Endodermal cell (in vitro differentiated cells): ENCODE results near the gene SETD7. TPM values are rescaled to one million over a fixed set of nuclear protein-coding genes. Genes with fewer than 3 reads are reported as not detected.
"Not testable (repeated sequence)": the region's sequence is repeated elsewhere in the genome, so short reads cannot be mapped to it uniquely, and the experiment has no call there.

Experiments used
- DNase-seq: peaks from one replicate; pipeline ENCODE4 v3.0.0-alpha.2; 2017
- H3K27ac ChIP-seq: 2 replicates; pipeline ENCODE4 v1.5.1; 2013; ENCODE audit warnings: mild to moderate bottlenecking, low read depth, low read length, moderate library complexity
- H3K27me3 ChIP-seq: 2 replicates; pipeline ENCODE4 v1.6.1; 2013; ENCODE audit warnings: mild to moderate bottlenecking, low read length, moderate library complexity; ENCODE audit not compliant: insufficient read depth, control insufficient read depth, poor library complexity, severe bottlenecking
- H3K36me3 ChIP-seq: 2 replicates; pipeline ENCODE4 v1.7.0; 2013; ENCODE audit warnings: mild to moderate bottlenecking, low read length, moderate library complexity; ENCODE audit not compliant: control insufficient read depth, insufficient read depth
- H3K4me1 ChIP-seq: one replicate; pipeline ENCODE4 v1.7.0; 2013; ENCODE audit warnings: low read length; ENCODE audit not compliant: control insufficient read depth, insufficient read depth
- H3K4me3 ChIP-seq: 2 replicates; pipeline ENCODE4 v1.5.1; 2013; ENCODE audit warnings: mild to moderate bottlenecking, low read length, moderate library complexity
- H3K9ac ChIP-seq: 2 replicates; pipeline ENCODE4 v1.6.1; 2013; ENCODE audit warnings: mild to moderate bottlenecking, low read length, moderate library complexity; ENCODE audit not compliant: poor library complexity, severe bottlenecking; ENCODE audit errors: extremely low read depth
- H3K9me3 ChIP-seq: 2 replicates; pipeline ENCODE4 v1.6.1; 2013; ENCODE audit warnings: mild to moderate bottlenecking, low read length, moderate library complexity; ENCODE audit not compliant: control insufficient read depth
- H3K27ac Mint-ChIP-seq: 2 replicates; pipeline ENCODE4 v1.8.0; 2020; ENCODE audit warnings: mixed read lengths
- H3K27me3 Mint-ChIP-seq: 2 replicates; pipeline ENCODE4 v1.8.0; 2021; ENCODE audit warnings: mild to moderate bottlenecking, mixed read lengths; ENCODE audit not compliant: insufficient read depth
- H3K36me3 Mint-ChIP-seq: 2 replicates; pipeline ENCODE4 v1.8.0; 2020; ENCODE audit warnings: low read depth, mixed read lengths
- H3K4me1 Mint-ChIP-seq: 2 replicates; pipeline ENCODE4 v1.8.0; 2020; ENCODE audit warnings: mixed read lengths
- H3K4me3 Mint-ChIP-seq: 2 replicates; pipeline ENCODE4 v1.8.0; 2020; ENCODE audit warnings: mild to moderate bottlenecking, moderate library complexity, mixed read lengths
- H3K9me3 Mint-ChIP-seq: 2 replicates; pipeline ENCODE4 v1.8.0; 2020; ENCODE audit warnings: mild to moderate bottlenecking, mixed read lengths
- CTCF ChIP-seq: fragments of 200-600 bp; sonication (generic); conservative IDR thresholded peaks from 2 replicates; pipeline ENCODE4 v1.5.0; 2021; ENCODE audit warnings: antibody characterized with exemption, mild to moderate bottlenecking
- WGBS, 2 experiments: methylation state at CpG; one replicate each; pipeline versions ENCODE4 v1.1.5 to v1.1.7; 2013; ENCODE audit warnings: missing lambda C conversion rate in 2 of 2, mixed read lengths in 1 of 2; ENCODE audit not compliant: insufficient coverage in 1 of 2, insufficient read length in 1 of 2; 5-methylcytosine and 5-hydroxymethylcytosine counted together
- total RNA-seq, 2 donors: library from RNA; stranded (reverse); fragmentation: NEBNext Ultra II Directional in 1 of 2; extraction: Animal tissue kit (Norgen Biotek cat#: 25700) in 1 of 2; gene quantifications; 2 replicates in 1 of 2; 3 replicates in 1 of 2; pipeline ENCODE4 v1.2.1, GENCODE V29; 2021

SETD7 gene
- total RNA-seq, 2 donors from 2014 or later: 13.8 to 19.4 TPM

DNA sequence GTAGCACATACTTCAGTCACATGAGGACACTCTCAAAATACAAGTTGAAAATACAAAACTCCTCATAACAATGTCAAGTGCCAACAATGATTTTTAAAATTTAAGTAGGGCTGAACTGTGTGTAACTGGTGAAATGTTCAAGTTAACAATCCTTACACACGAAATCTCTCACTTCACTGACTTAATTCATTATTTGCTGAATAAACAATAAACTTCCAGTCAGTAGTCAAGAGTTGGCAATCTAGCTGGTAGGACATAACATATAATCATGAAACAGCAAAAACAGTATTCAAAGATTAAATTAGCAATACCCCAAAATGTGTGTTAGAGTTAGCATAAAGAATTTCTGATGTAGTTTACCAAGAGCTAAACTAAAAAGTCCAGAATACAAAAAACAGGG lies 104.0 kb downstream of the SETD7 start:
- Histone ChIP-seq H3K4me3 (peak overlapping the region; percentile 97), H3K9me3 (peaks cover 9% of the 10 kb centered on the region), H3K9ac (no peak overlapping the region), H3K27ac (no peak overlapping the region), H3K27me3 (no peaks in the 10 kb centered on the region), H3K4me1 (no peaks in the 10 kb centered on the region), H3K36me3 (peaks cover 14% of the 10 kb centered on the region)
- Mint-ChIP-seq H3K36me3 (peaks cover 27% of the 10 kb centered on the region), H3K4me3 (peak overlapping the region; percentile 91), H3K9me3 (peaks cover 3% of the 10 kb centered on the region), H3K27me3 (no peaks in the 10 kb centered on the region), H3K27ac (peak overlapping the region; percentile 99), H3K4me1 (peaks cover 30% of the 10 kb centered on the region)
- DNase-seq: no peak
- WGBS, 2 experiments: 85 to 86% methylated on average over 1 of the region's 1 CpG
- TF ChIP-seq CTCF: no peak

DNA sequence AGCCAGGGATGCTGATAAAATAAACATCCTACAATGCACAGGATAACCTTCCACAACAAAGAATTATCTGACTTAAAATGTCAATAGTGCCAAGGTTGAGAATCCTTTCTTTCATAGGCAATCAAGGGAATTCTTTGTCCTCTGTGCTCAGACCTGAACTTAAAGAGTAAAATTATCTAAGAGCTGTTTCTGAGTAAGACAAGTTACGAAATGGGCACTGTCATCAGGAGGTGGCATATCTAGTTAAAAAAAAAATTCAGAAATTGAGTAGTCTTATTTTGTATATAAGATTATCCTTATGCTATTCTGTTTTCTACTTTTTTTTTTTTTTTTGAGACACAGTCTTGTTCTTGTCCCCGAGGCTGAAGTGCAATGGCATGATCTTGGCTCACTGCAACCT lies 105.4 kb downstream of the SETD7 start:
- H3K4me3 ChIP-seq: no peak overlapping the region
- H3K9me3 ChIP-seq: peaks cover 9% of the 10 kb centered on the region
- Mint-ChIP-seq H3K27me3 (no peaks in the 10 kb centered on the region), H3K4me1 (peaks cover 16% of the 10 kb centered on the region), H3K4me3 (no peak overlapping the region), H3K9me3 (peaks cover 3% of the 10 kb centered on the region), H3K36me3 (peaks cover 27% of the 10 kb centered on the region), H3K27ac (no peak overlapping the region)
- H3K4me1 ChIP-seq: no peaks in the 10 kb centered on the region
- 86 to 100% methylated on average over 2 of the region's 2 CpGs for WGBS, 2 experiments
- TF ChIP-seq CTCF: no peak
- H3K27me3 ChIP-seq: no peaks in the 10 kb centered on the region
- H3K36me3 ChIP-seq: peaks cover 14% of the 10 kb centered on the region
- no peak for DNase-seq
- H3K9ac ChIP-seq: no peak overlapping the region
- H3K27ac ChIP-seq: no peak overlapping the region

DNA sequence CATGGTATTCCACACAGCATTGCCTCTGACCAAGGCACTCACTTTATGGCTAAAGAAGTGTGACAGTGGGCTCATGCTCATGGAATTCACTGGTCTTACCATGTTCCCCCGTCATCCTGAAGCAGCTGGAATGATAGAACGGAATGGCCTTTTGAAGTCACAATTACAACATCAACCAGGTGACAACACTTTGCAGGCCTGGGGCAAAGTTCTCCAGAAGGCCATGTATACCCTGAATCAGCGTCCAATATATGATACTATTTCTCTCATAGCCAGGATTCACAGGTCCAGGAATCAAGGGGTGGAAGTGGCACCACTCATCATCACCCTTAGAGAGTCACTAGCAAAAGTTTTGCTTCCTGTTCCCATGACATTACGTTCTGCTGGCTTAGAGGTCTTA lies 108.9 kb downstream of the SETD7 start:
- not testable (repeated sequence) for H3K9me3 ChIP-seq, H3K27ac Mint-ChIP-seq, H3K4me3 ChIP-seq, H3K4me1 Mint-ChIP-seq, H3K4me3 Mint-ChIP-seq, DNase-seq, H3K27me3 ChIP-seq, H3K27me3 Mint-ChIP-seq, H3K4me1 ChIP-seq, H3K27ac ChIP-seq, H3K9ac ChIP-seq, H3K9me3 Mint-ChIP-seq
- peaks cover 14% of the 10 kb centered on the region for H3K36me3 ChIP-seq
- peaks cover 24% of the 10 kb centered on the region for H3K36me3 Mint-ChIP-seq
- WGBS, 2 experiments: 87 to 93% methylated on average over 4 of the region's 4 CpGs

Other genes starting within 250 kb of the SETD7 start
- gene RAB33B, start 102.1 kb downstream of the SETD7 start, total RNA-seq: 10 to 100 TPM in 1 of 2 donors, 1 to 10 TPM in 1; 8.7 to 11.4 TPM
- gene MGST2, start 109.6 kb upstream of the SETD7 start, total RNA-seq: 100 to 1,000 TPM; 188 to 215 TPM